Embryonic facial prominence (tissue), 1 donor: ENCODE data around the gene LRBA.
"Not testable (repeated sequence)": the region's sequence is repeated elsewhere in the genome, so short reads cannot be mapped to it uniquely, and the experiment has no call there.

Source experiments
- DNase-seq: peaks from one replicate; pipeline ENCODE4 v3.0.0-alpha.2; 2016; ENCODE audit errors: extremely low spot score

The LRBA gene

DNA sequence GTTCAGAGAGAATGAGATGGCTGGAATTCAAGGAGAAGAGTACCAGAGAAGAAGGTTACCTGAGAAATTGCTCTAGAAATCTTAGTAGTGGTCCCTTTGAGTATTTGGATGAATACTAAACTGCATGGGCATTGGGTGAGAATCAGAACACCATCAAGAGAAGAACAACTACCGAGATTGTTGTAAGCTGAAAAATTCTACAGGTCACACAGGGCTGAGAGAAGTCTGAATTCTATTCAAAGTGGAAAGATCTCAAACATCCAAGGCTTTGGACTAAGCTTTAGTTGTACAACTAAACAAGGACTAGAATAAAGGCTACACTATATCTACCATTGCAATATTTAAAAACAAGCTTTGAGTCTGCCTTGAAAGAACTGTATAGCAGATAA lies 40.8 kb downstream of the LRBA start:
- DNase-seq: no peak

DNA sequence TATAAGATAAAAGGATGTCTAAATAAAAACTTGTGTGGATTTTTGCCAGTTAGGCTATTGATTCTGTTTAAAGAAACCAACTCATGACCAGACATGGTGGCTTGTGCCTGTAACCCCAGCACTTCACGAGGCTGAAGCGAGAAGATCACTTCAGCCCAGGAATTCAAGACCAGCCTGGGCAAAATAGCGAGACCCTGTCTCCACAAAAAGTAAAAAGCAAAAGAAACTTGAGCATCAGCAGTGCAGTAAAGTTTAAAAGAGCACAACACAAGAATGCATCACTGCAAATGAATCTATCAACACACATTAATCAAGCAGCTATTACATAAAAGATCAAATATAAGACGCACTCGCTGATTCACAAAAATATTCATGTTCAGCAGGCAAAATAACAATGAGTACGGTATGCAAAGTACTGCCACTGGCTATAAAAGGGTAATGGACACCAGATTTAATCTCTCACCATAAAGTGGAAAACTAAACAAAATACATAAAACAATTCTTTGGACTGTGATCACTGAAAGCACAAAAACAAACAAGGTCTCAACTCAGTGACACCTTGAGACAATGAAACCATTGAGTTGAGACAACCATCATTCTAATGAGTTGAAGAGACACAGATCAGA lies 41.3 kb downstream of the LRBA start:
- DNase-seq: no peak

DNA sequence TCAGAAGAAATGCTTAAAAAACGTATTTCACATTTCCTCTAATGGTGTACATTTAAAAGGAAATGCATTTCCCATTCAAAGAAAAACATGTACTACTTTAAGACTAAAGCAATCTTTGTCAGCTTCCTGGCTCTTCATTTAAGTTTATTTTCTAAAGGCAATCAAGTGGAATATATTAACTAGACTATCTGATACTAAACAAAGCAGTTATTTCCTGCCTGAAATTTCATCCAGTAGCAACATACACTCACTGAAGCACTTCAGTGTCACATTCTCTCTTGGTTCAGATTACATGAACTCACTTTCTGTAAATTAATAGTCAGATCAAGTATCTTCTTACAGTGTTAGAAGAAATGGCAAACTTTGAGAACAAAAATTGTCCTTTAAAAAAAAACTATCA lies 42.5 kb downstream of the LRBA start:
- DNase-seq: no peak

GRCh38 chr4:150971901-150972300 lies 43.2 kb downstream of the LRBA start:
- no peak for DNase-seq

- DNase-seq: no peak
These were observed 44.4 kb downstream of the LRBA start for GRCh38 chr4:150970685-150971151.

DNA sequence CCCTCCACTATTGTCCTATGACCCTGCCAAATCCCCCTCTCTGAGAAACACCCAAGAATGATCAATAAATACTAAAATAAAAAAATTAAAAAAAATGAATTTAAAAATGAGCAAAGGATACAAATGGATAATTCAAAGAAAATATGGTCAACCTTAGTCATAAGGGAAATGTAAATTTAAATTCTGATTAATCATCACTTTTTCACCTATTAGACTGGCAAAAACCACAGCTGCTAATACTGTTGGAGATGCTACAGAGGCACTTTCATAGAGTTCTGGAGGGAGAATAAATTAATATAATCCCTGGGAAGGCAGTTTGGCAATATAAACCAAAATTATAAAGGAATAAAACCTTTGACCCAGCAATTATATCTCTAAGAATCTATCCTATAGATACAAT lies 50.3 kb downstream of the LRBA start:
- DNase-seq: no peak

GRCh38 chr4:150963602-150964345 lies 51.3 kb downstream of the LRBA start:
- not testable (repeated sequence) for DNase-seq

DNA sequence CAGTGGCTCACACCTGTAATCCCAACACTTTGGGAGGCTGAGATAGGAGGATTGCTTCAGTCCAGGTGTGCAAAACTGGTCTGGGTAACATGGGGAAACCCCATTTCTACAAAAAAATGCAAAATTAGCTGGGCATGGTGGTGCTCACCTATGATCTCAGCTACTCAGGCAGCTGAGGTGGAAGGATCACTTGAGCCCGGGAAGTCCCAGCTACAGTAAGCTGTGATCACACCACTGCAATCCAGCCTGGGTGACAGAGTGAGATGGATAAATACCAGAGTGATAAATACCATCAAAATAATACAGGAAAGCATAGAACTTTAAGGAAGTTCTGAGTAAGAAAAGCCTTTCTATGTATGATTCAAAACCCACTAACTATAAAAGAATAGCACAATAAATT lies 52.8 kb downstream of the LRBA start:
- no peak for DNase-seq

GRCh38 chr4:150961566-150961965 lies 53.5 kb downstream of the LRBA start:
- no peak for DNase-seq

DNA sequence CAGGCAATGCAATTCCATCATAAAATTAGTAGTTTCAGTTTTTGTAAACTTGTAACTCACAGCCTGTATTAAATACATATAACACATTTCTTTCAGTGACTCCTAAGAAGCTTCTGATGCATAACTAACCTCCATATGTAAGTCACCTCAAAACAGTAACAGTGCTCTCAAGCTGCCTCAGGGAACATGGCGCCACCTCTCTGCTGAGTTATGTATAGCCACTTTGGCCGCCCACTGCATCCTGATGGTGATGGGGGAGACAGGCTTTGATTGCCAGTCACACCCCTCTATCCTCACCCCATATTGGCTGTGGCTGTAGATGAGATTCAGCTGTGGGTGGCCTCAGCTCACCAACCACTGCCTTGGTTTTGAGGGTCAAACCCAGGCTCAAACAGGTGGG lies 54.3 kb downstream of the LRBA start:
- no peak for DNase-seq

DNA sequence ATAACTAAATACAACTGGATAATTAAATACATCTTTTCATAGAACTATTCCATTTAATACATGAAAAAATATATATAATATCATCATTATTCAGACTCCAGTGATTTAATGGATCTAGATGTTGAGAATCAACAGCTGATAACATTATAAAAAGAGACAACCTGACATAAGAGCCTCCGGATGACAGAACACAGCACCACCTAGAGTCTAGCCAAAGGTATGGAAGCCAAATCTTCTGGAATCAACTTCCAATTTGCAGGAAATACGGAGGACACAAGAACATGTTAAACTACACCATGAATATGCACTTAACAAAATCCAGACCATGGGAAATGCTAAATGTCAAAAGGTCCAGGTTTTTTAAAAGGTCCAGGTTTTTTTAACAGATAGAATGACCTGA lies 55.0 kb downstream of the LRBA start:
- DNase-seq: no peak

- not testable (repeated sequence) for DNase-seq
These were observed 57.1 kb downstream of the LRBA start for GRCh38 chr4:150957981-150958380.

- not testable (repeated sequence) for DNase-seq
These were observed 58.0 kb downstream of the LRBA start for GRCh38 chr4:150957095-150957494.

- not testable (repeated sequence) for DNase-seq
These were observed 61.2 kb downstream of the LRBA start for GRCh38 chr4:150953916-150954315.

DNA sequence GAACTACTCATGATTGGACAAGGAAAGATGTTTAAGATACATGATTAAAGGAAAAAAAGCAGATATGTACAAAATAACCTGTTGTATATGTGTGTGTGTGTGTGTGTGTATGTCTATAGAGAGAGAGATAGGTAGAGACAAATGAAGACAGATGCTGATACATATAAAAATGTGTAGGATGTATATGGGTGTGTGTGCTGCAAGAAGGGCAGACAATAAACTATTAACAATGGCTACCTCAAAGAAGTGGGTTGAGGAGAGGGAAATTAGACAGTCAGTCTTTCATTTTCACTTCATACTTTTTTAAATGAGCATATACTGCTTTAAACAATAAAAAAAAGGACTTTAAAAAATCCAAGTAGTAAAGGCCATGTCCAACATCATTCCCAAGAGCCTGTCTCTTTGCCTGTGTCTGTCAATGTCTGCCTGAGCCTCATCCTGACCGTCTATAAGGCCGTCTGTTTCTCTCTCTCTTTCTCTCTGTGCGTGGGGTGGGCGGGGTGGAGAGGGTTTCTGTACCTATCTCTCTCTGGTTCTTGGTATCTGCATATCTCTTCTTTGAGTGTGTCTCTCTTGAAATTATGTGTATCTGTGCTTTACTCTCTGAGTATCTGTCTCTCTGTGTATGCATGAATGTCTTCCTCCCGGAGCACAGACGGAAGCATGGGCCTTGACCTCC lies 62.8 kb downstream of the LRBA start:
- no peak for DNase-seq

DNA sequence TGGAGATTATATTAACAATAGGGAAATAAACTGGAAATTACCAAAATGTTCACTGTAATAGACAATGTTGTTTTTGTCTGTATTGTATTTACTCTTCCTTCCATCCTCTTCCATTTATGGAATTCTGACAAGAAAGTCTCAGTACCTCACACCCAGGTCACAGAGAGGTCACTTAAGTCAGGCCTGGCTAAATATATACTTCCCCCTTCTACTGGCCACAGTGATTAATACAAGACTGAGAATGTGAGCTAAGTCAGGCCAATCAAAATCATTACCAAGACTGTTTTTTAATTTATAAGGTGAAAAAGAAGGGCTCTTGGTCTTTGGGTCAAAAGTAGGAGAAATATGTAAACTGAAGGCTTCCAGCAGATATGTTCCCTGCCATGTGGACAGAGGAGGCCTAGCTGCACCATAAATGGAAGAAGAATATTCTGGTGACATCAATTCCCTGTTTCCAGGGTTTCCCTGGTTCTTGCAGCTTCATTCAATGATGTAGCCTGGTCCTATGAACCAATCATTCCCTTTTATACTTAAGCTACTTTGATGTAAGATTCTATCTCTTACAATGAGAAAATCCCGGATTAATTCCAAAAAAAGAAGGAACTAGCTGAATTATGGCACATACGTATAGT lies 64.3 kb downstream of the LRBA start:
- no peak for DNase-seq

- no peak for DNase-seq
These were observed 65.1 kb downstream of the LRBA start for GRCh38 chr4:150949943-150950342.

DNA sequence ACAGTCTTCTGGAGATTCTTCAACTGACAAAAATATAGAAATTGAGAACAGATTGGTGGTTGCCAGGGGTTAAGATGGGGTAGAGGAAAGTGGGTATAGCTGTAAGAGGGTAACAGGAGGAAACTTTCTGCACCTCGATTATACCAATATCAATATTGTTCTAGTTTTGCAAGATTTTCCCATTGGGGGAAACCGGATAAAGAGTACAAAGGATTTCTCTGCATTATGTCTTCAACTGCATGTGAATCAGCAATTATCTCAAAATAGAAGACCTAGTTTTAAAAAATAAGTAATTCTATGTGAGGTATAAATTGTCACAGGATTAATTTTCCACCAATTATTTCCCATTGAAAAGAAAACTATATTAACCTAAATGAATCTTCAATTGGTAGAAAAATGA lies 65.7 kb downstream of the LRBA start:
- no peak for DNase-seq

DNA sequence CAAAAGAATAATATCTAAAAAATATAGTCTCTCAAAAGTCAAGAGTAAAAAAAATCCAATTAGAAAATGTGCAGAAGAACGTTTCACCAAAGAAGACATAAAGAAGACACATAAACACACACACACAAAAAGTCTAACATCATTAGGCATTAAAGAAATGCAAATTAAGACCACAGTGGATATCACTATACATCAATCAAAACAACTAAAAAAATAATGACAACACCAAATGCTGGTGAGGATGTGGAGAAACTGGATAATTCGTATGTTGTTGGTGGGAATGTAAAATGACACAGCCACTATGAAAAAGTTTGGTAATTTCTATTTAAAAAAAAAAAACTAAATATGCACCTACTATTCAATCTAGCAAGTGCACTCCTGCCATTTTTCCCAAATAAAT lies 66.4 kb downstream of the LRBA start:
- DNase-seq: no peak

DNA sequence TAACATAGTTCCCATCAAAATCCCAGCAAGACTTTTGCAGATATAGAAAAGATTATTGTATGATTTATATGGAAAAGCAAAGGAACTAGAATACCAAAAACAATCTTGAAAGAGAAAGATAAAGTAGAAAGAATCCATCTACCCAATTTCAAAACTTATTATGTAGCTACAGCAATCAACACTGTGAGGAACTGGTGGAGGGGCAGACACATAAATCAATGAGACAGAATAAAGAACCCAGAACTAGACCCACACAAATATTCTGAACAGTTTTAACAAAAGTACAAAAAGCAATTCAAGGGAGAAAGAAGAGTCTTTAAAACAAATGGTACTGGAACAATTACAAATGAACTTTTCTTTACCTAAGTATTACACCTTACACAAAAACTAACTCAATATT lies 67.0 kb downstream of the LRBA start:
- no peak for DNase-seq

GRCh38 chr4:150944660-150945059 lies 70.4 kb downstream of the LRBA start:
- DNase-seq: no peak

- DNase-seq: no peak
These were observed 71.3 kb downstream of the LRBA start for GRCh38 chr4:150943818-150944217.

DNA sequence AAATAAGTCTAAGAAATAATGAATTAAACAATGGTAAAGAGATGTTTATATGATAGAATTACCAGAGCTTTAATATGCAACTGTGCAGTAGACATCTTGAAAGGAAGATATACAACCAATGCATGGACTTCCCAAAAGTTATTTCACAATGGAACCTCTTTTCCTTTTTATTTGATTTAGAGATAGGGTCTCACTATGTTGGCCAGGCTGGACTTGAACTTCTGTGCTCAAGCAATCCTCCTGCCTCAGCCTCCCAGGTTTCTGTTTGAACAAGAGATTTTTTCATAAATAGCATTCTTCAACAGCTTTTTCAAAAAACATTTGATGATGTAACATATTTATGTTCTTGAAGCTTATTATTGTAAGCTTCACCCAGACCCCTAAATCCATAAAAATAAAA lies 72.0 kb downstream of the LRBA start:
- DNase-seq: no peak
